ENCODE measurements around the gene NPY4R. TPM values are rescaled to one million over a fixed set of nuclear protein-coding genes. Genes with fewer than 3 reads are reported as not detected.
"Not testable (repeated sequence)": the region's sequence is repeated elsewhere in the genome, so short reads cannot be mapped to it uniquely, and the experiment has no call there.

NPY4R gene
- polyA plus RNA-seq, 1 experiment = 0.36 TPM

- POLR2A ChIA-PET; H3K9me3 ChIP-seq (ENCODE audit: control insufficient read depth, insufficient read depth, low read length); H3K4me3 ChIP-seq (ENCODE audit: low read depth, low read length); H3K27me3 ChIP-seq (ENCODE audit: control insufficient read depth, insufficient read depth, low read length); H3K27ac ChIP-seq (ENCODE audit: low read depth, low read length); DNase-seq (ENCODE audit: low read depth, low spot score); CTCF ChIA-PET: not testable (repeated sequence)
Observed at GRCh38 chr10:46459579-46459978, 6.2 kb downstream of the NPY4R start.

GRCh38 chr10:46457071-46457470 is 8.7 kb downstream of the NPY4R start:
- POLR2A ChIA-PET = not testable (repeated sequence)

GRCh38 chr10:46455992-46456391 is 9.8 kb downstream of the NPY4R start:
- CTCF ChIA-PET; H3K9me3 ChIP-seq (ENCODE audit: control insufficient read depth, insufficient read depth, low read length); H3K27ac ChIP-seq (ENCODE audit: low read depth, low read length); POLR2A ChIA-PET; H3K27me3 ChIP-seq (ENCODE audit: control insufficient read depth, insufficient read depth, low read length); H3K4me3 ChIP-seq (ENCODE audit: low read depth, low read length); DNase-seq (ENCODE audit: low read depth, low spot score): not testable (repeated sequence)

More at GRCh38 chr10:46457071-46457470, 8.7 kb downstream of the NPY4R start:
- H3K27me3 ChIP-seq (ENCODE audit: control insufficient read depth, insufficient read depth, low read length); H3K9me3 ChIP-seq (ENCODE audit: control insufficient read depth, insufficient read depth, low read length); H3K27ac ChIP-seq (ENCODE audit: low read depth, low read length); DNase-seq (ENCODE audit: low read depth, low spot score); CTCF ChIA-PET; H3K4me3 ChIP-seq (ENCODE audit: low read depth, low read length): not testable (repeated sequence)

DNA sequence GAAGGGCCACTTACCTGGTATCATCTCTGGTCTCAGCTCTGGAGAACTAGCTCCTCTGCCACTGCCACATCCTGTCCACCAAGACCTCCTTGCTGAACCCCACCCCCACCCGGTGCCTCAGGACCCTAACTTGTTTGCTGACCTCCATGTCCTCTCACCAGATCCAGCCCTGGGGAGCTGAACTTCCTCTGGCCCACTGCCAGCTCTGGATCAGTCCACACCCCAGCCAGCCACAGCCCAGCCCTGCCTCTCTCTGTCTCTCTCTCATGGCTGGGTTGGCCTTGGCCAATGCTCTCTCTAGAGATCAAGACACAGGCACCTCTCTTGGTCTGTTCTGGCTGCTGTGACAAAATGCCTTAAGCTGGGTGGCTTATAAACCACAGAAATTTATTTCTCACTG is 14.4 kb downstream of the NPY4R start:
- POLR2A ChIA-PET; H3K4me3 ChIP-seq (ENCODE audit: low read depth, low read length); H3K9me3 ChIP-seq (ENCODE audit: control insufficient read depth, insufficient read depth, low read length); H3K27ac ChIP-seq (ENCODE audit: low read depth, low read length); H3K27me3 ChIP-seq (ENCODE audit: control insufficient read depth, insufficient read depth, low read length); CTCF ChIA-PET; DNase-seq (ENCODE audit: low read depth, low spot score): not testable (repeated sequence)

DNA sequence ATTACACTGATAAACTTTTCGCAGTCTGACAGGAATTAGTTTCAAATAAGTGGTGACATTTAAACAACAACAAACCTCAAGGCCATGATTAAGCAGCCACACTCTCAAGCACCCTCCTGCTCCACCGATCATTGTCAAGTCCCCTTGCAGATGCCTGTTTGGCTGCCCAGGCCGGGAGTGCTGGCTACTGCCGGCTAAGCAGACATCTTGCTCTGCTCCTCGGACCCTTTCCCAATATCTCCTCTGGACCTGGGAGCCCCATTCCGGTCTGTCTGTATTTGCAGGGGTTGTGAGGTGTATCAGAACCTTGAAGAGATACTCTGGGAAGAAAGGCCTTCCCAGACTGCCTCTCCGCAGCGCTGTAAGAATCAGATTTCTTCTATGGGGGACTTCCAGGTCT is 14.9 kb downstream of the NPY4R start:
- H3K4me3 ChIP-seq (ENCODE audit: low read depth, low read length); POLR2A ChIA-PET; H3K9me3 ChIP-seq (ENCODE audit: control insufficient read depth, insufficient read depth, low read length); H3K27ac ChIP-seq (ENCODE audit: low read depth, low read length); CTCF ChIA-PET; H3K27me3 ChIP-seq (ENCODE audit: control insufficient read depth, insufficient read depth, low read length); DNase-seq (ENCODE audit: low read depth, low spot score): not testable (repeated sequence)

DNA sequence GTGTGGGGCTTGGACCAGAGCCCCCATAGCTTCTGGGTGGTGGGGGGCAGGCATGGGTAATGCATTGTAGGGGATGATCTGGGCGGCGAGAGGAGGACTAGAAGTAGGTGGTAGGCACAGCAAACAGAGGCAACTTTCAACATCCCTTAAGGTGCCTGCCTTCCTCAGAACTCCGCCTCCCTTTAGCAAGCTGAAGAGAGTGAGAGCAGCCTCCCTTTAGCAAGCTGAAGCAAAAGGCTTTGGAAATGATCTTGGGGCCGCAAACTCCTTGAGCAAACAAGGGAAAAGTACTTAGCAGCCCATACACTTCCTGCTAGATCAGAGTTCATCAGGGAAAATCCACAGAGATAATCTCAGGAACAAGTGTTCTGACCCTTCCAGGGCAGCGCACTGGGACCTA is 18.3 kb downstream of the NPY4R start:
- POLR2A ChIA-PET; H3K27me3 ChIP-seq (ENCODE audit: control insufficient read depth, insufficient read depth, low read length); H3K4me3 ChIP-seq (ENCODE audit: low read depth, low read length); H3K27ac ChIP-seq (ENCODE audit: low read depth, low read length); H3K9me3 ChIP-seq (ENCODE audit: control insufficient read depth, insufficient read depth, low read length); CTCF ChIA-PET; DNase-seq (ENCODE audit: low read depth, low spot score): not testable (repeated sequence)

GRCh38 chr10:46445389-46446122 is 20.2 kb downstream of the NPY4R start:
- DNase-seq (ENCODE audit: low read depth, low spot score); H3K4me3 ChIP-seq (ENCODE audit: low read depth, low read length); H3K9me3 ChIP-seq (ENCODE audit: control insufficient read depth, insufficient read depth, low read length); POLR2A ChIA-PET; H3K27me3 ChIP-seq (ENCODE audit: control insufficient read depth, insufficient read depth, low read length); CTCF ChIA-PET; H3K27ac ChIP-seq (ENCODE audit: low read depth, low read length): not testable (repeated sequence)

DNA sequence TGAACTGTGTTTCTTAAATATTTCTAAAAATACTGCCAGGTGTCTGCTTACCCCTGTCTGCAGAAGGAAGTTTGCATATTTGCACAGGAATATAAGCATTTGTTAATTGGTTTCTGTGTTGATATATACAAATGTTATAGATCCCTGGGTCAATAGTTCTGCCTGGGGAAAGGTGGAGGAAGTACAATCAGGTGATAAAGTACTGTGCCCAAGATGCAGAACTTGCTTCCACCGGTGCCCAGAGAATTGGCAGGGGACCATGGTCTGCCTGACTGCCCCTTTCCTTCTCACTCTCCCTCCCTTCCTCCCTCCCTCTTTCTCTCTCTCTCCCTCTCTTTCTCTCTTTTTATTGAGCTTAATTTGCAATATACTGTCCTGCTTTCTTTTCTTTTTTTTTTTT is 22.3 kb downstream of the NPY4R start:
- H3K9me3 ChIP-seq (ENCODE audit: control insufficient read depth, insufficient read depth, low read length); DNase-seq (ENCODE audit: low read depth, low spot score); H3K4me3 ChIP-seq (ENCODE audit: low read depth, low read length); POLR2A ChIA-PET; H3K27ac ChIP-seq (ENCODE audit: low read depth, low read length); CTCF ChIA-PET; H3K27me3 ChIP-seq (ENCODE audit: control insufficient read depth, insufficient read depth, low read length): not testable (repeated sequence)

DNA sequence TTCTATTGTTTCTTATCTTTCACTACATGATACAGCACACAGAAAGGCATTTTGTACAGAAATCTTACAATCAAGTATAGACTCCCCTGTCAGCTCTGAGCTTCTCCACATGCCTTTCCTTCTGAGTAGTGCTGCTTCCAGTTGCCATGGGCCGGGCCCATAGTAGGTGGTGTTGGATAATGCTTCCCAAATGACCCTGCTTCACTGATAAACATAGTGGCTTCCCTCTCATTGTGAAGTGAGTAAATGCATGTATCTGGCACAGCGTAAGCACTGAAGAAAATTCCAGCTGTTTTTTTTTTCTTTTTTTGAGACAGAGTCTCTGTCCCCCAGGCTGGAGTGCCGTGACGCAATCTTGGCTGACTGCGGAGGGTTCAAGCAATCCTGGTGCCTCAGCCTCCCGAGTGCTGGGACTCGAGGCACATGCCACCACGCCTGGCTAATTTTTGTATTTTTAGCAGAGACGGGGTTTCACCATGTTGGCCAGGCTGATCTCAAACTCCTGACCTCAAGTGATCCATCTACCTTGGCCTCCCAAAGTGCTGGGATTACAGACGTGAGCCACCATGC is 23.0 kb downstream of the NPY4R start:
- H3K27ac ChIP-seq (ENCODE audit: low read depth, low read length); POLR2A ChIA-PET; DNase-seq (ENCODE audit: low read depth, low spot score); H3K27me3 ChIP-seq (ENCODE audit: control insufficient read depth, insufficient read depth, low read length); CTCF ChIA-PET; H3K4me3 ChIP-seq (ENCODE audit: low read depth, low read length); H3K9me3 ChIP-seq (ENCODE audit: control insufficient read depth, insufficient read depth, low read length): not testable (repeated sequence)

DNA sequence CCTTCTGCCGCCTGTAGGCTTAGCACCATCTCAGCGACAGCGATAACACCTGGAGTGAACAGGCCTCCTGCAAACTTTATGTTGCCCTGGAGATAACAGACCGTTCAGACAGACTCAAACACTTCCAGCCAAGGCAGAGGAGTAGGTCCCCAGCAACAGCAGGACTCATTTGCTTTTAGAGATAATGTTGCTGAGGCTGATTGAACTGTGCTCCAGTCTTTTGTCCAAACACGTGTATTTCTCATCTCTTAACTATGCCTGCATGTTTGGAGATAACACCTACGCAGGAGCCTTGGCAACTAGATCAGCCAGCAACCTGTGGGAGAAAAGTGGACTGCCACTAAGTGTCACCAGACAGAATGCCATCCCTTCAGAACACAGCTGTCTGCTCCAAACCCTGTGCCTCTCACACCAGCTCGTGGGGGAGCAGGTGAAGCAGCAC is 23.9 kb downstream of the NPY4R start:
- CTCF ChIA-PET; H3K9me3 ChIP-seq (ENCODE audit: control insufficient read depth, insufficient read depth, low read length); H3K4me3 ChIP-seq (ENCODE audit: low read depth, low read length); POLR2A ChIA-PET; H3K27me3 ChIP-seq (ENCODE audit: control insufficient read depth, insufficient read depth, low read length); H3K27ac ChIP-seq (ENCODE audit: low read depth, low read length): not testable (repeated sequence)
- peak; percentile 1 for DNase-seq (ENCODE audit: low read depth, low spot score)

DNA sequence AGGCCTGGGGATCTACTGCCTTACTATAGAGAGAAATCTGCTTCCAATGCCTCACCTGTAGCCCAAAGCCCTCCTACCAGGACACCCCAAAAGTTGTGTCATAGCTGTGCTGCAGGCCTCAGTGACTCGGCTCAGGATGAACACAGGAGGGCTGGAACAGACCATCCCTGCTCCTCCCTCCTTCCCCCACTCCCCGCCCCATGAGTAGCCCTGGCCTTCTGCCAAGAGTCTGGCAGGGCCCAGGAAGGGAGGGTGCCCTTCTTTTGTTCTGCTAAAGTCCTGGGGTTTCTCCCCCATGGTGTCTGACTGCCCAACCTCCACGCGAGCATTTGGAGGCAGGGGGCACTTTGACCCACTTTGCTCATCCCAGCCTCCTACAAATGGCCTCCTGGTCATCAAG is 24.8 kb downstream of the NPY4R start:
- CTCF ChIA-PET; POLR2A ChIA-PET; H3K27ac ChIP-seq (ENCODE audit: low read depth, low read length); DNase-seq (ENCODE audit: low read depth, low spot score); H3K27me3 ChIP-seq (ENCODE audit: control insufficient read depth, insufficient read depth, low read length); H3K9me3 ChIP-seq (ENCODE audit: control insufficient read depth, insufficient read depth, low read length); H3K4me3 ChIP-seq (ENCODE audit: low read depth, low read length): not testable (repeated sequence)

GRCh38 chr10:46423550-46423949 is 42.2 kb downstream of the NPY4R start:
- H3K27me3 ChIP-seq (ENCODE audit: control insufficient read depth, insufficient read depth, low read length); H3K9me3 ChIP-seq (ENCODE audit: control insufficient read depth, insufficient read depth, low read length); DNase-seq (ENCODE audit: low read depth, low spot score); POLR2A ChIA-PET; H3K27ac ChIP-seq (ENCODE audit: low read depth, low read length); CTCF ChIA-PET; H3K4me3 ChIP-seq (ENCODE audit: low read depth, low read length): not testable (repeated sequence)

Data from AG04450 (cell line).